ENCODE data around the gene HTT. TPM values are rescaled to one million over a fixed set of nuclear protein-coding genes. Genes with fewer than 3 reads are reported as not detected.

HTT gene
- total RNA-seq, 2 donors from 2014 or later = 104 to 109 TPM

GRCh38 chr4:3292571-3293400 lies 218.3 kb downstream of the HTT start, which contains the start of gene RGS12:
Gene RGS12 (plus strand): TSS chr4:3293021. CDS start chr4:3316171, 23,150 bp downstream.
- WGBS, 2 experiments (ENCODE audit: insufficient coverage in 1 of 2, insufficient read length in 1 of 2) = 0% methylated on average over 24 to 112 of the region's 121 CpGs
- H3K27ac ChIP-seq (ENCODE audit: low read depth, low read length) = peak within 1 kb of the TSS; percentile 92

More at GRCh38 chr4:3292571-3293400, 218.3 kb downstream of the HTT start, which contains the start of gene RGS12:
- Mint-ChIP-seq H3K27me3 (ENCODE audit: insufficient read depth) (peaks cover 15% of the 10 kb centered on the region), H3K4me1 (peaks cover 31% of the 10 kb centered on the region), H3K4me3 (peak within 1 kb of the TSS; percentile 77), H3K36me3 (ENCODE audit: low read depth) (peaks cover 7% of the 10 kb centered on the region), H3K27ac (peak within 1 kb of the TSS; percentile 92), H3K9me3 (no peaks in the 10 kb centered on the region)
- H3K36me3 ChIP-seq (ENCODE audit: control insufficient read depth, insufficient read depth, low read length) = no peaks in the 10 kb centered on the region
- peaks cover 12% of the 10 kb centered on the region for H3K27me3 ChIP-seq (ENCODE audit: control insufficient read depth, insufficient read depth, low read length, poor library complexity, severe bottlenecking)
- no peak for TF ChIP-seq CTCF (conservative IDR thresholded peaks at IDR 0.05)
- peak within 1 kb of the TSS; percentile 91 for H3K9ac ChIP-seq (ENCODE audit: extremely low read depth, low read length, poor library complexity, severe bottlenecking)
- H3K4me1 ChIP-seq (ENCODE audit: control insufficient read depth, insufficient read depth, low read length) = peaks cover 8% of the 10 kb centered on the region
- DNase-seq = peak; percentile 99
- peak within 1 kb of the TSS; percentile 89 for H3K4me3 ChIP-seq (ENCODE audit: low read length)
- no peaks in the 10 kb centered on the region for H3K9me3 ChIP-seq (ENCODE audit: control insufficient read depth, low read length)

Other genes with a start within 250 kb of the HTT start
- 100 to 1,000 TPM; 231 to 257 TPM for gene ADD1, start 230.8 kb upstream of the HTT start, total RNA-seq
- gene NOP14, start 111.3 kb upstream of the HTT start, total RNA-seq = 10 to 100 TPM; 23.0 to 31.9 TPM
- 1 to 10 TPM; 2.8 to 4.2 TPM for gene GRK4, start 111.1 kb upstream of the HTT start, total RNA-seq
- not detected for gene HTT-AS, start 143 bp upstream of the HTT start, total RNA-seq
- gene MSANTD1, start 174.5 kb downstream of the HTT start, total RNA-seq = 1 to 10 TPM in 1 of 2 donors, under 1 TPM in 1; 1.00 to 2.5 TPM
- gene RGS12, start 218.3 kb downstream of the HTT start, total RNA-seq = 10 to 100 TPM; 45.2 to 48.6 TPM